ENCODE measurements around the gene PLVAP.

Gene PLVAP

DNA sequence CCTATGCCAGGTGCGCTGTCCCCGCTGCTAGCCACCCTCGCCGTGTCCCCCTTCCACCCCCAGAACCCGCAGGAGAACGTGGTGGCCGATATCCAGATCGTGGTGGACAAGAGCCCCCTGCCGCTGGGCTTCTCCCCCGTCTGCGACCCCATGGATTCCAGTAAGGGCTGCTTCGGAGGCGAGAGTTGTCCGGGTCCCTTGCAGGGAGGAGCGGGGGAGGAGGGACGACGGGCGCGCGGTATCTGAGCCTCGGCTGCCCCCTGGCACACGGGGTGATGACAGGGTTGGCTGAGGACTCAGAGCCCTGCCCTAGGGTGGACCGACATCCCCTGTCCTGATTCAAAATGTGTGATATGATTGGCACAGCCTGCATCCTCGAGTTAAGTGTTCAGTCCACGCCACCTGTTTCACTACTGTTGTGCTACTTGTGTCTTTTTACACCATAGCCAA lies 43.4 kb upstream of the PLVAP start:
- H3K4me2 ChIP-seq (ENCODE audit: low read length): peak overlapping the region; percentile 77
- no peaks in the 10 kb centered on the region for H3K9me3 ChIP-seq (ENCODE audit: control insufficient read depth, low read length)
- H3K4me3 ChIP-seq (ENCODE audit: low read depth, low read length): peak overlapping the region; percentile 95
- no peak overlapping the region for H3K9ac ChIP-seq
- no peaks in the 10 kb centered on the region for H3K27me3 ChIP-seq (ENCODE audit: control insufficient read depth, insufficient read depth, low read length)
- peaks cover 2% of the 10 kb centered on the region for H3K4me1 ChIP-seq
- no peaks in the 10 kb centered on the region for H3K36me3 ChIP-seq (ENCODE audit: control insufficient read depth, insufficient read depth, low read length)
- peak overlapping the region; percentile 84 for H2AFZ ChIP-seq
- no peaks in the 10 kb centered on the region for H3K79me2 ChIP-seq
- no peak overlapping the region for H3K27ac ChIP-seq
- TF ChIP-seq, protein P1, sequence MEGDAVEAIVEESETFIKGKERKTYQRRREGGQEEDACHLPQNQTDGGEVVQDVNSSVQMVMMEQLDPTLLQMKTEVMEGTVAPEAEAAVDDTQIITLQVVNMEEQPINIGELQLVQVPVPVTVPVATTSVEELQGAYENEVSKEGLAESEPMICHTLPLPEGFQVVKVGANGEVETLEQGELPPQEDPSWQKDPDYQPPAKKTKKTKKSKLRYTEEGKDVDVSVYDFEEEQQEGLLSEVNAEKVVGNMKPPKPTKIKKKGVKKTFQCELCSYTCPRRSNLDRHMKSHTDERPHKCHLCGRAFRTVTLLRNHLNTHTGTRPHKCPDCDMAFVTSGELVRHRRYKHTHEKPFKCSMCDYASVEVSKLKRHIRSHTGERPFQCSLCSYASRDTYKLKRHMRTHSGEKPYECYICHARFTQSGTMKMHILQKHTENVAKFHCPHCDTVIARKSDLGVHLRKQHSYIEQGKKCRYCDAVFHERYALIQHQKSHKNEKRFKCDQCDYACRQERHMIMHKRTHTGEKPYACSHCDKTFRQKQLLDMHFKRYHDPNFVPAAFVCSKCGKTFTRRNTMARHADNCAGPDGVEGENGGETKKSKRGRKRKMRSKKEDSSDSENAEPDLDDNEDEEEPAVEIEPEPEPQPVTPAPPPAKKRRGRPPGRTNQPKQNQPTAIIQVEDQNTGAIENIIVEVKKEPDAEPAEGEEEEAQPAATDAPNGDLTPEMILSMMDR (IDR thresholded peaks at IDR 0.05): no peak

DNA sequence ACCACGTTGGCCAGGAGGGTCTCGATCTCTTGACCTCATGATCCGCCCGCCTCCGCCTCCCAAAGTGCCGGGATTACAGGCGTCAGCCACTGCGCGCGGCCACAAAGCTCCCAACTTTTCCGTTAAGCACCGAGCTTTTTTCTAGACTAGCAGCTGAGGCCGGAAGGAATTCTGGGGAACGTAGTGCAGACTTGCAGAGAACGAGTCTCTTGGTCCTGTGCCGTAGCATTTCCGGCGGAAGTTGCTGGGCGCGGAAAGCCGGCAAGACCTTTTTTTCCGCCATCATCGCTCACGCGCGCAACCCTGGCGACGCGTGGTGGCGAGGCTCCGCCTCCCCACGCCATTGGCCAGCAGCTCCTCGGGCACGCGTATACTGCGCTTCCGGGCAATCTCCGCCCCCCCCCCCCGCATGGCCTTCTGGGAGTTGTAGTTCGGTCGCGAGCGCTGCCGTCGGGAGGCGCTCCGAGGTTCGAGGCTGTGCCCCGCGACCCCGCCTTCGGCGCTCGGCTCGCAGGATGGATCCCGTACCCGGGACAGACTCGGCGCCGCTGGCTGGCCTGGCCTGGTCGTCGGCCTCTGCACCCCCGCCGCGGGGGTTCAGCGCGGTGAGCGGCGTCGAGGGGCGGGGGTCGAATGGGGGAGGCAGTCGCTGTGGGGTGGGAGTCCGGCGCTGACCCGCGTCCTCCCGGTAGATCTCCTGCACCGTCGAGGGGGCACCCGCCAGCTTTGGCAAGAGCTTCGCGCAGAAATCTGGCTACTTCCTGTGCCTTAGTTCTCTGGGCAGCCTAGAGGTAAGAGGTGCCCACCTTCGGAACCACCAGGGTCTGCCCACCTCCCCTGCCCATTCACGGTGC lies 42.7 kb upstream of the PLVAP start, which contains the start of gene MVB12A:
TSS of gene MVB12A (plus strand) at position 427 of the 854 bp plus-strand sequence. CDS start at position 516, 89 bp downstream.
- TF ChIP-seq, protein P1 (IDR thresholded peaks at IDR 0.05): no peak
- Histone ChIP-seq H3K79me2 (no peaks in the 10 kb centered on the region), H3K4me2 (ENCODE audit: low read length) (peak within 1 kb of the TSS; percentile 77), H3K27ac (peak within 1 kb of the TSS; percentile 62), H3K9me3 (ENCODE audit: control insufficient read depth, low read length) (no peaks in the 10 kb centered on the region), H3K36me3 (ENCODE audit: control insufficient read depth, insufficient read depth, low read length) (no peaks in the 10 kb centered on the region), H3K4me3 (ENCODE audit: low read depth, low read length) (peak within 1 kb of the TSS; percentile 95), H3K9ac (no peak within 1 kb of the TSS), H3K27me3 (ENCODE audit: control insufficient read depth, insufficient read depth, low read length) (no peaks in the 10 kb centered on the region), H2AFZ (peak within 1 kb of the TSS; percentile 91), H3K4me1 (peaks cover 2% of the 10 kb centered on the region)

DNA sequence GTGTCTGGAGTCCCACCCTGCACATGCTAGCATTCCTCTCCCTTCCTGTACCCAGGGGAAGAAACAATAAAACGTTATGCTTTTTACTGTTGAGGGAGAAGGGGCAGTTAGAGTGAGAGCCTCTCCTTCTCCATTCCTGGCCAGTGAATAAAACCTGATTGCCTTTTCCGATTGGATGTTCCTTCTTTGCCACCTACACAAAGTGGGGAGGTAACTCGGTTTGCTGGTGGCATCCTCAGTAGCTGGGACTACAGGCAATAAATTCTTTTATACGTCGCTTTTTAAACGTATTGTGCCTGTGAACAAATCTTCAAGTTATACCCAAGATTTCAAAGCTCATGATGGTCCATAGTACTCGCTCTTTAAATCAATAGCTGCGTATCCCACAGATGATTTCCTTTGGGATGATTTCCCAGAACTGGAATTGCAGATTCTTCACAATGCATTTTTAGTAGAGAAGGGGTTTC lies 42.0 kb upstream of the PLVAP start:
- peak overlapping the region; percentile 76 for H3K4me2 ChIP-seq (ENCODE audit: low read length)
- H3K4me3 ChIP-seq (ENCODE audit: low read depth, low read length): peak overlapping the region; percentile 95
- peaks cover 2% of the 10 kb centered on the region for H3K4me1 ChIP-seq
- no peaks in the 10 kb centered on the region for H3K9me3 ChIP-seq (ENCODE audit: control insufficient read depth, low read length)
- H3K79me2 ChIP-seq: no peaks in the 10 kb centered on the region
- H3K27me3 ChIP-seq (ENCODE audit: control insufficient read depth, insufficient read depth, low read length): no peaks in the 10 kb centered on the region
- H3K36me3 ChIP-seq (ENCODE audit: control insufficient read depth, insufficient read depth, low read length): no peaks in the 10 kb centered on the region
- H2AFZ ChIP-seq: peak overlapping the region; percentile 91
- H3K9ac ChIP-seq: no peak overlapping the region
- TF ChIP-seq, protein P1 (IDR thresholded peaks at IDR 0.05): no peak
- H3K27ac ChIP-seq: peak overlapping the region; percentile 62

DNA sequence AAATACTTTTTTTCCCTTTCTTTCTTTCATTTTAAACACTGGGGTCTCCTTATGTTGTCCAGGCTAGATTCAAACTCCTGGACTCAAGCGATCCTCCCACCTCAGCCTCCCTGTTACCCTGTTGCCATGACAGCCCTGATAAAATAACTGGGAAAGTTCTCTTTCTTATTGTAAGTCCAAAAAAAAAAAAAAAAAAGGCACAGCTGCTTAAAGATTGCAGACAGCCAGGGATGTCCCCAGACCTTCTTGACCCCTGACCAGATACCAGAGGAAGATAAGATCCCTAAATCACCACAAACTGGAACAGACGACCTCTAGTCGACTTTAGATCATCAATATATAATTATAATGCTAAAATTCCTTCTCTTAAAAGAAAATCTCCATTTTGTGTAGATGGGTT lies 41.6 kb upstream of the PLVAP start:
- H3K36me3 ChIP-seq (ENCODE audit: control insufficient read depth, insufficient read depth, low read length): no peaks in the 10 kb centered on the region
- peak overlapping the region; percentile 91 for H2AFZ ChIP-seq
- H3K4me3 ChIP-seq (ENCODE audit: low read depth, low read length): no peak overlapping the region
- TF ChIP-seq, protein P1 (IDR thresholded peaks at IDR 0.05): no peak
- no peaks in the 10 kb centered on the region for H3K9me3 ChIP-seq (ENCODE audit: control insufficient read depth, low read length)
- no peaks in the 10 kb centered on the region for H3K27me3 ChIP-seq (ENCODE audit: control insufficient read depth, insufficient read depth, low read length)
- H3K27ac ChIP-seq: no peak overlapping the region
- H3K4me2 ChIP-seq (ENCODE audit: low read length): peak overlapping the region; percentile 76
- H3K79me2 ChIP-seq: no peaks in the 10 kb centered on the region
- no peak overlapping the region for H3K9ac ChIP-seq
- H3K4me1 ChIP-seq: peaks cover 2% of the 10 kb centered on the region
